ENCODE measurements around the gene KAT6B. TPM values are rescaled to one million over a fixed set of nuclear protein-coding genes. Genes with fewer than 3 reads are reported as not detected.

KAT6B gene
- total and polyA plus RNA-seq, 2 donors (not counting 1 experiment from before 2014, with no cell fraction given) = 8.6 to 111 TPM

GRCh38 chr10:74889662-74889998 lies 63.2 kb downstream of the KAT6B start:
- Histone ChIP-seq H3K79me2 (ENCODE audit: control insufficient read depth, insufficient read depth, low read length) (peaks cover 75% of the 10 kb centered on the region), H3K4me1 (ENCODE audit: control insufficient read depth in 2 of 2, insufficient read depth in 2 of 2, low read length in 2 of 2) (peaks cover 4 to 5% of the 10 kb centered on the region in 2 donors), H3K9me3 (ENCODE audit: control extremely low read depth in 1 of 3, control insufficient read depth in 2 of 3, insufficient read depth in 1 of 3, low read length in 2 of 3) (no peaks in the 10 kb centered on the region), H3K27me3 (replicated peaks in 1 of 4; ENCODE audit: control extremely low read depth in 1 of 4, control insufficient read depth in 3 of 4, insufficient read depth in 4 of 4, low read length in 3 of 4) (no peaks in the 10 kb centered on the region), H2AFZ (ENCODE audit: insufficient read depth, low read depth, low read length, poor library complexity, severe bottlenecking) (no peak overlapping the region), H3K9ac (ENCODE audit: low read length) (no peak overlapping the region), H4K20me1 (ENCODE audit: control insufficient read depth, insufficient read depth, low read length, poor library complexity, severe bottlenecking) (peaks cover 38% of the 10 kb centered on the region), H3K4me2 (replicated peaks; ENCODE audit: low read depth, low read length, poor library complexity, severe bottlenecking) (no peak overlapping the region), H3K27ac (ENCODE audit: low read length in 2 of 2) (no peak overlapping the region), H3K36me3 (replicated peaks in 1 of 2; ENCODE audit: control extremely low read depth in 1 of 2, control insufficient read depth in 1 of 2, extremely low read depth in 1 of 2, insufficient read depth in 2 of 2, low read length in 1 of 2) (no peaks in the 10 kb centered on the region), H3K4me3 (ENCODE audit: control extremely low read depth in 1 of 5, extremely low read depth in 1 of 5, insufficient read depth in 1 of 5, low read depth in 2 of 5, low read length in 4 of 5) (no peak overlapping the region)
- DNase-seq = no peak
- Mint-ChIP-seq H3K4me3 (no peak overlapping the region), H3K27me3 (no peaks in the 10 kb centered on the region), H3K4me1 (peaks cover 33% of the 10 kb centered on the region), H3K9me3 (ENCODE audit: insufficient read depth) (no peaks in the 10 kb centered on the region), H3K27ac (no peak overlapping the region)
- ATAC-seq (ENCODE audit: low read depth) = no peak
- ChIA-PET CTCF (interaction anchor here (2.6 kb wide), 1 partner anchor 11 kb away, joined by 10 read pairs; no protein-coding TSS in a partner anchor), POLR2A (interaction anchor here (0.7 kb wide), 3 partner anchors 58 to 1159 kb away, joined by 3 to 4 read pairs (median 3); no protein-coding TSS in a partner anchor)
- intact Hi-C loops (cut with micrococcal nuclease) = no loop called here
- TF ChIP-seq EZH2 (IDR thresholded peaks at IDR 0.05; ENCODE audit: borderline replicate concordance, insufficient read depth, low read depth, low read length, poor library complexity, severe bottlenecking) = no peak
- no peak for TF ChIP-seq CTCF (IDR thresholded peaks at IDR 0.05)

GRCh38 chr10:74890460-74890859 lies 64.1 kb downstream of the KAT6B start:
- TF ChIP-seq EZH2 (IDR thresholded peaks at IDR 0.05; ENCODE audit: borderline replicate concordance, insufficient read depth, low read depth, low read length, poor library complexity, severe bottlenecking) = no peak
- ATAC-seq (ENCODE audit: low read depth) (no peak), DNase-seq (no peak)
- Mint-ChIP-seq H3K9me3 (ENCODE audit: insufficient read depth) (no peaks in the 10 kb centered on the region), H3K4me3 (no peak overlapping the region), H3K27me3 (no peaks in the 10 kb centered on the region), H3K4me1 (peaks cover 37% of the 10 kb centered on the region), H3K27ac (peak overlapping the region; percentile 42)
- no peak overlapping the region for H2AFZ ChIP-seq (ENCODE audit: insufficient read depth, low read depth, low read length, poor library complexity, severe bottlenecking)
- POLR2A ChIA-PET = no interaction called here
- no peak overlapping the region for H3K27ac ChIP-seq (ENCODE audit: low read length in 2 of 2)
- no peak overlapping the region for H3K9ac ChIP-seq (ENCODE audit: low read length)
- no peaks in the 10 kb centered on the region for H3K9me3 ChIP-seq (ENCODE audit: control extremely low read depth in 1 of 3, control insufficient read depth in 2 of 3, insufficient read depth in 1 of 3, low read length in 2 of 3)
- H3K36me3 ChIP-seq (replicated peaks in 1 of 2; ENCODE audit: control extremely low read depth in 1 of 2, control insufficient read depth in 1 of 2, extremely low read depth in 1 of 2, insufficient read depth in 2 of 2, low read length in 1 of 2) = no peaks in the 10 kb centered on the region
- peaks cover 4 to 5% of the 10 kb centered on the region in 2 donors for H3K4me1 ChIP-seq (ENCODE audit: control insufficient read depth in 2 of 2, insufficient read depth in 2 of 2, low read length in 2 of 2)
- intact Hi-C loops (cut with micrococcal nuclease) = no loop called here
- H3K79me2 ChIP-seq (ENCODE audit: control insufficient read depth, insufficient read depth, low read length) = peaks cover 75% of the 10 kb centered on the region
- CTCF ChIA-PET = no interaction called here
- WGBS (ENCODE audit: insufficient coverage) = no CpG with 5 or more reads among the region's 7 CpGs
- peaks cover 36% of the 10 kb centered on the region for H4K20me1 ChIP-seq (ENCODE audit: control insufficient read depth, insufficient read depth, low read length, poor library complexity, severe bottlenecking)
- H3K4me2 ChIP-seq (replicated peaks; ENCODE audit: low read depth, low read length, poor library complexity, severe bottlenecking) = no peak overlapping the region
- H3K4me3 ChIP-seq (ENCODE audit: control extremely low read depth in 1 of 5, extremely low read depth in 1 of 5, insufficient read depth in 1 of 5, low read depth in 2 of 5, low read length in 4 of 5) = no peak overlapping the region
- no peaks in the 10 kb centered on the region for H3K27me3 ChIP-seq (replicated peaks in 1 of 4; ENCODE audit: control extremely low read depth in 1 of 4, control insufficient read depth in 3 of 4, insufficient read depth in 4 of 4, low read length in 3 of 4)
